ENCODE measurements around the gene XAF1.

DNA sequence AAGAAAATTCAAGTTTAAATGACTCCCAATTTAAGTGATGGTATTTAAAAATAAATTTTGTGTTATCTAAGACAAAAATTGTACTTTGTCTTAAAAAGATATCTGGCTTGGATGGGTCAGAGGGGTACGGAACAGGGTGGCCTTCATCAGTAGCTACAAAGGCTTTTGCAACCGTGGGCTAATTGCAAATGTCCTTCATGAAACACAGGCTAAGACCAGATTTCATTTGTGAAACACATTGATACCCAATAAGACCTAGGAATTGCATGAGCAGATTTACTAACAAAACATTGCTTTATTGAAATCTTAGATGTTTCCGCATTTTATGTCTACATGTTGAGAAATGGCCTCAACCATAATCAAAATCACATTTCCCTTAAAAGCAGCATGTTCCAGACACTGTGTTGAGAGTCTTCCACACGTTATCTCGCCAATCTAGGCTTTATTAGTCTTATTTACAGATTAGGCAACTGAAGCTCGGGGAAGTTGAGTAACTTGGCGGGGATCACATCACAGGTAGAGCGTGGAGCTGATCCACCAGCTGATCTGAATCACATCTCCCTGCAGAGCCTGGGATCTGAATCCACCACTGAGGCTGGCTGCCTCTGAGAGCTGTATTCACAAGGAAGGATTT lies 42.0 kb downstream of the XAF1 start:
- TF ChIP-seq POLR2A (IDR thresholded peaks at IDR 0.05) (no peak), CTCF (IDR thresholded peaks at IDR 0.05) (no peak)

Measured in lower leg skin (tissue), 3 donors.